NT2/D1 (cell line): ENCODE data around the gene EIF1.

Experiments
- DNase-seq: peaks from one replicate; pipeline ENCODE4 v3.0.0-alpha.2; 2011; ENCODE audit warnings: low read depth, low spot score
- H3K27me3 ChIP-seq: 2 replicates; pipeline ENCODE4 v1.6.0; 2011; ENCODE audit warnings: mild to moderate bottlenecking; ENCODE audit not compliant: insufficient read length, insufficient read depth
- H3K36me3 ChIP-seq: 2 replicates; pipeline ENCODE4 v1.6.1; 2011; ENCODE audit warnings: mild to moderate bottlenecking, low read length, mixed read lengths; ENCODE audit not compliant: insufficient read depth, insufficient read length
- H3K4me1 ChIP-seq: 2 replicates; pipeline ENCODE4 v1.5.1; 2011; ENCODE audit not compliant: insufficient read depth, insufficient read length
- H3K4me3 ChIP-seq: 2 replicates; pipeline ENCODE4 v1.5.1; 2011; ENCODE audit warnings: low read depth; ENCODE audit not compliant: insufficient read length
- H3K9ac ChIP-seq: 2 replicates; pipeline ENCODE4 v1.6.0; 2011; ENCODE audit warnings: low read depth; ENCODE audit not compliant: insufficient read length
- H3K9me3 ChIP-seq: 2 replicates; pipeline ENCODE4 v1.5.1; 2011; ENCODE audit warnings: mild to moderate bottlenecking, low read length; ENCODE audit not compliant: insufficient read depth
- SUZ12 ChIP-seq: IDR thresholded peaks from 2 replicates; pipeline ENCODE4 v1.6.1; 2011; ENCODE audit not compliant: insufficient read length, insufficient read depth; ENCODE audit errors: extremely low read depth
- YY1 ChIP-seq: IDR thresholded peaks from 2 replicates; pipeline ENCODE4 v1.6.1; 2011; ENCODE audit not compliant: insufficient read length, insufficient read depth
- ZNF274 ChIP-seq: IDR thresholded peaks from 2 replicates; pipeline ENCODE4 v1.6.1; 2011; ENCODE audit warnings: mild to moderate bottlenecking, low read depth, low read length

Gene EIF1

DNA sequence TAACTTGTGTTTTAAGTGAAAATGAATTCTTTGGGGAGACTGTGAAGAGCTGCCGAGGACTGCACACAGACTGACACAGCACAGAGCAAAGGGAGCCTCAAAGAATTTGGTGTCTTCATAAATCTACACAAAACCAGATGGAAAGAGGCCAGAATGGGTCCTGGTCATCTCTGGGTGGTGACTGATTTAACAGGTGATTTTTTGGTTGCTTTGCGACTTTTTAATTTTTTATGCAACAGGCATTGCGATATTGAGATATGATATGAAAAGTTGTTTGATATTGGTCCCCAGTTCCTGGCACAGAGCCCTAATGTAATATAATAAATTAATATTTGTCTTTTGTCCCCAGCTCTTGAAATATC lies 12.6 kb upstream of the EIF1 start:
- Histone ChIP-seq H3K4me1 (peaks cover 2% of the 10 kb centered on the region), H3K9me3 (0 out of 2 replicates have a peak, but pooled peaks cover 4% of the 10 kb centered on the region), H3K9ac (no peak overlapping the region), H3K4me3 (no peak overlapping the region), H3K36me3 (no peaks in the 10 kb centered on the region), H3K27me3 (no peaks in the 10 kb centered on the region)
- TF ChIP-seq ZNF274, result no peak
- TF ChIP-seq SUZ12, result no peak
- TF ChIP-seq YY1, result no peak
- DNase-seq, result no peak

DNA sequence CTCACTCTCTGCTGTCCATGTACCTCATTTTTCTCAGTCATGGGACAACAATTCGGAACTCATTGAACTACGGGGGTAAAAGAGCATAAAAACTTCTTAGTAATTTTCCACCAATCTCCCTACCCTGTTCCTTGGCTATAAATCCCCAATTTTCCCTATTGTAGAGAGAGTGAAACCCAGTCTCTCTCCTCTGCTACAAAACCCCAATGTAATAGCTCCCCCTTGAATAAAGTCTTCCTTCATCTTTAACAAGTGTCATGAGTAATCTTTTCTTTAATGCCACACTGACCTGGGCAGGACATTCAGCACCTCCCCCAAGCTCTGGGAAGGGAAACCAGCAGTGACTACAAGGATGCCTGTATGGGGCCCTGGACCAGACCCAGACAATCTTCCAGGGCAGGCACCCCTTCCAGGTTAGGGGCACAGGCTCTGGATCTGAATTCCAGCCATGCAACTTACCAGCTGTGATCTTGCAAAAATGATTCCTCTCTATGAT lies 10.2 kb upstream of the EIF1 start:
- no peak for DNase-seq
- 0 out of 2 replicates have a peak, but pooled peaks cover 4% of the 10 kb centered on the region for H3K9me3 ChIP-seq
- H3K9ac ChIP-seq, result no peak overlapping the region
- H3K36me3 ChIP-seq, result no peaks in the 10 kb centered on the region
- no peaks in the 10 kb centered on the region for H3K27me3 ChIP-seq
- H3K4me3 ChIP-seq, result no peak overlapping the region
- TF ChIP-seq SUZ12 (no peak), ZNF274 (no peak), YY1 (no peak)
- H3K4me1 ChIP-seq, result peaks cover 2% of the 10 kb centered on the region

DNA sequence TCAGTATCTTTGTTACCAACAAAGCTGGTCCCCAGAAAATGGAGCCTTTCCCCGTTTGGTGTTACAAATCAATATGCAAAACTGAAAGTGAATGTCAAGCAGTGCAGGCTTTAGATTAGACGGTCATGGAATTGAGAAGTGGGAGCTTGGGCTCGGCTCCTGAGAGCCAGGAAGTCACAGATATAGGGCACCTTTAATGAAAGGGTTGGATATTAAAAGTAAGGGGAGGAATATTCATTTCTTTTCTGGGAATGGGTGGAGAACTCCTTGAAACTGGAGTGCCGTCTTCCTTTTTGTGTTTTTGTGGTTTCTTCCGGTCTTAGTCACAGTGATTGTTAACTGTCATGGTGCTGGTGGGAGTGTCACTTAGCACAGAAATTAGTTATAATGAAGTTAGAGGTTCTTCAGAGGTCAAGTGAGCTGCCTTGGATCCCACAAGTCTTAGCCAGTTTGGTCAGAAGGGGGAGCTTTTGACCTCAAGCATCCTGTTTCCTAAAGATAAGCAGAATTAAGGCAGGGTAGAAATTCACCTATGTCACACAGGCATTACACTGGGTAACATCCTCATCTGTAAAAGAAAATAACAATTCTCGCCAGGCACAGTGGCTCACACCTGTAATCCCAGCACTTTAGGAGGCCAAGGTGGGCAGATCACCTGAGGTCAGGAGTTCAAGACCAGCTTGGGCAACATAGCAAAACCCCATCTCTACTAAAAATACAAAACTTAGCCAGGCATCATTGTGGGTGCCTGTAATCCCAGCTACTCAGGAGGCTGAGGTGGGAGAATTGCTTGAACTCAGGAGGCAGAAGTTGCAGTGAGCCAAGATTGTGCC lies 9.6 kb upstream of the EIF1 start:
- H3K4me1 ChIP-seq, result peaks cover 4% of the 10 kb centered on the region
- no peaks in the 10 kb centered on the region for H3K36me3 ChIP-seq
- TF ChIP-seq ZNF274 (no peak), SUZ12 (no peak), YY1 (no peak)
- H3K9ac ChIP-seq, result no peak overlapping the region
- H3K4me3 ChIP-seq, result no peak overlapping the region
- no peaks in the 10 kb centered on the region for H3K27me3 ChIP-seq
- H3K9me3 ChIP-seq, result 0 out of 2 replicates have a peak, but pooled peaks cover 4% of the 10 kb centered on the region
- DNase-seq, result no peak

DNA sequence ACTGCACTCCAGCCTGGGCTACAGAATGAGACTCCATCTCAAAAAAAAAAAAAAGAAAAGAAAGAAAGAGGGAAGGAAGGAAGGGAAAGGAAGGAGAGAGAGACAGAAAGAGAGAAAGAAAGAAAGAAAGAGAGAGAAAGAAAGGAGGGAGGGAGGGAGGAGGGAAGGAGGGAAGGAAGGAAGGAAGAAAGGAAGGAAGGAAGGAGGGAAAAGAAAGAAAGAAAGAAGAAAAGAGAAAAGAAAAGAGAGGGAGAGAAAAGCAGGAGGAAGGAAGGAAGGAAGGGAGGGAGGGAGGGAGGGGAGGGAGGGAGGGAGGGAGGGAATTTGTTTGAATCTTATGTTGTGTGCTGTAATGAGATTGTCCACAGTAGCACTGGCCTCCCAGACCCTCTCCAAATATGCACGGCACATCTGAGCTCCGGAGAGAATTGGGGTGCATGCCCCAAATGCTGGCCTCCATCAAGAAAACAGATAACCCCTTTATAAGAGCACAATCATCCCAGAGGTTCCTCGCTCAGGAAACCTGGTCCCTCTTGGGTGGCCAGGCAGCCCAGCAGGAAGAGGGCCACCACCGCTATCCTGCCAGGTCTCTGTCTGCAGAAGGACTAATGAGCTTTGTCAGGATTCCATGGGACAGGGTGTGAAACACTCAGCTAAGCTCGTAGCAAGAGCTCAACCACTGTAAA lies 8.8 kb upstream of the EIF1 start:
- H3K9ac ChIP-seq, result no peak overlapping the region
- no peaks in the 10 kb centered on the region for H3K27me3 ChIP-seq
- H3K9me3 ChIP-seq, result peaks cover 5% of the 10 kb centered on the region; the same call in 1 of the 2 replicates
- no peak overlapping the region for H3K4me3 ChIP-seq
- no peaks in the 10 kb centered on the region for H3K36me3 ChIP-seq
- H3K4me1 ChIP-seq, result peaks cover 4% of the 10 kb centered on the region
- no peak for TF ChIP-seq ZNF274
- no peak for TF ChIP-seq YY1
- no peak for TF ChIP-seq SUZ12
- no peak for DNase-seq

DNA sequence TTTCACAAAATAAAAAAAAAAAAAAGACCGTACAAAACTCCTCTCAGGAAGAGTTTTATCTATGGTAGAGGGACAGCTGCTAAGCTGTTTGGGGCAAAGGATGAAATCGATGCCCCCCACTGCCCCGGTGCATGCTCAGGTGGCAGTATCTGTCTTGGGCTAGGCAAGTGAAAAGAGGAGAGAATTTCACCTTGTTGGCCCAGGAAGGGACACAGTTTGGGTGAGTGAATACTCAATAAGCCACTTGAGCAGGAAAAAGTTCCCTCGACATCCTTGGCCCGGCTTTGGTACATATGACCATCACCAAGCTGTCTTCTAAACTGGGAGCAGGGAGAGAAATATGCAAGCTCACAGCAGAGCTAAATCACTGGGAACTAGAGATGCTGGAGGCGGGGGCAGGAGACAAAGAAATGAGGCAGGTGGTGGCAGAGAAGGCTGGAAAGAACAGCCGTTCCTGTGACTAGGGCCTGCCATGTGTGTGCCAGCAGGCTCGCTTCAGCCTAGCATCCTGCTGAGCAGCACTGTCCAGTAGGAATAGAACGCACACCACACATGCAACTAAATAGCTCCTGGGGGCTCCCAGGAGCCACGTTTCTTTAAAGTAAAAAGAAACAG lies 8.2 kb upstream of the EIF1 start:
- Histone ChIP-seq H3K4me1 (peaks cover 4% of the 10 kb centered on the region), H3K9ac (no peak overlapping the region), H3K36me3 (no peaks in the 10 kb centered on the region), H3K9me3 (peaks cover 12% of the 10 kb centered on the region; the same call in 1 of the 2 replicates), H3K4me3 (no peak overlapping the region), H3K27me3 (no peaks in the 10 kb centered on the region)
- no peak for DNase-seq
- TF ChIP-seq ZNF274 (no peak), SUZ12 (no peak), YY1 (no peak)

DNA sequence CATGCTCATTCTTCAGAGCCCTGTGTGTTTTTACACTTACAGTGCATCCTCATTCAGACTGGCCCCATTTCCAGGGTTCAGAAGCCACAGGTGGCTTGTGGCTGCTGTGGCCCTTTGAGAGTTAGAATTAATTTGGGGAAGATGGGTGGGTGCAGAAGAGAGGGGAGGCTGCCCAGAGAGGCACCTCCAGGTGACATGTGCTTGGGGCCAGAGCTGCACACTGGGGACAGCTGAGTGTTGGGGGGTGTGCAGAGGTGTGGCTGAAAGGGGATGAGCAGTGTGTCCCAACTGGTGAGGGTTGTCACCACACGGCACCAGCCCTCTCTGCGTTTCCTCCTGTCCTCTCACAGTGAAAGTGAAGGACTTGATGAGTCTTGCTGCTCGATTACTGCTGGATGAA lies 6.9 kb upstream of the EIF1 start:
- no peak overlapping the region for H3K9ac ChIP-seq
- no peaks in the 10 kb centered on the region for H3K27me3 ChIP-seq
- peaks cover 24% of the 10 kb centered on the region for H3K9me3 ChIP-seq
- peaks cover 3% of the 10 kb centered on the region for H3K4me1 ChIP-seq
- no peak for DNase-seq
- no peak overlapping the region for H3K4me3 ChIP-seq
- no peak for TF ChIP-seq ZNF274
- no peak for TF ChIP-seq YY1
- TF ChIP-seq SUZ12, result no peak
- no peaks in the 10 kb centered on the region for H3K36me3 ChIP-seq

DNA sequence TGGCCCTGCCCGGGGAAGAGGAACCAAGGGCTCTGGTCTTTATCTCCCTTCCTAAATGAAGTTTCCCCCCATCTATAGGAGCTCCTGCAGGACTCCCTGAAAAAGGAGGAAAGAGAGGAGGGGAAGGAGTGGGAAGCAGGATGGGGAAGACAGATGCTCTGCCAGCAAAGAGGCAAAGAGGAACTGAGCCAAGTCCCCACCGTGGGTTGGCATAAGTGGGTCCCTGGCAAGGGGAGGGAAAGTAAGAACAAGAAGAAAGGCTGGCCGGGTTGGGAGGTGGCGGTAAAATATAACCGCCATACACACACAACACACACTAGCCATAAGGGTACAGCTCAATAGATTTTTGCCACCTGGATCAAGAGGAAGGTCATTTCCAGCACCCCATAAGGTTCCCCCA lies 6.1 kb upstream of the EIF1 start:
- Histone ChIP-seq H3K4me1 (peaks cover 3% of the 10 kb centered on the region), H3K4me3 (no peak overlapping the region), H3K9me3 (peaks cover 24% of the 10 kb centered on the region), H3K9ac (no peak overlapping the region), H3K27me3 (no peaks in the 10 kb centered on the region), H3K36me3 (no peaks in the 10 kb centered on the region)
- TF ChIP-seq ZNF274, result no peak
- TF ChIP-seq YY1, result no peak
- TF ChIP-seq SUZ12, result no peak
- no peak for DNase-seq
